Kidney (tissue), 14 donors: ENCODE data around the gene HNF1A. TPM values are rescaled to one million over a fixed set of nuclear protein-coding genes. Genes with fewer than 3 reads are reported as not detected.
A peak's percentile ranks its signal among the peaks of the same experiment; 100 is the strongest.

Source experiments
- DNase-seq, 5 donors: peaks; one replicate each; pipeline ENCODE4 v3.0.0-alpha.2; 2013 to 2020
- FAIRE-seq: peaks from 2 replicates; lab custom pipeline; 2012; peaks lifted over from hg19 to GRCh38; lab: Jason Lieb, UNC
- H3K27ac ChIP-seq, 2 donors: one replicate each; pipeline ENCODE4 v1.7.0; 2013; ENCODE audit warnings: low read depth in 2 of 2, low read length in 2 of 2, inconsistent platforms in 1 of 2
- H3K27me3 ChIP-seq: one replicate; pipeline ENCODE4 v1.7.1; 2013; ENCODE audit warnings: low read length, inconsistent platforms; ENCODE audit not compliant: control insufficient read depth, insufficient read depth
- H3K36me3 ChIP-seq, 3 donors: one replicate each; pipeline versions ENCODE4 v1.7.0 to v1.7.1; 2013; ENCODE audit warnings: low read length in 3 of 3, control low read depth in 1 of 3, inconsistent platforms in 1 of 3; ENCODE audit not compliant: insufficient read depth in 3 of 3, control insufficient read depth in 2 of 3
- H3K4me1 ChIP-seq, 3 donors: one replicate each; pipeline versions ENCODE4 v1.7.0 to v1.7.1; 2013; ENCODE audit warnings: low read length in 3 of 3, inconsistent platforms in 1 of 3, low read depth in 1 of 3; ENCODE audit not compliant: control insufficient read depth in 2 of 3, insufficient read depth in 2 of 3
- H3K4me3 ChIP-seq, 3 donors: one replicate each; pipeline versions ENCODE4 v1.7.0 to v1.8.1; 2013; ENCODE audit warnings: low read length in 3 of 3, control low read depth in 1 of 3, inconsistent platforms in 1 of 3
- H3K9ac ChIP-seq, 3 donors: one replicate each; pipeline versions ENCODE4 v1.7.0 to v1.7.1; 2013; ENCODE audit warnings: low read length in 3 of 3, control low read depth in 1 of 3, inconsistent platforms in 1 of 3
- H3K9me3 ChIP-seq, 3 donors: one replicate each; pipeline versions ENCODE4 v1.7.0 to v1.7.1; 2013; ENCODE audit warnings: low read length in 3 of 3, control low read depth in 1 of 3, inconsistent platforms in 1 of 3; ENCODE audit not compliant: control insufficient read depth in 2 of 3, insufficient read depth in 1 of 3
- CTCF ChIP-seq: IDR thresholded peaks from 3 replicates; pipeline ENCODE4 v1.5.1; 2012; ENCODE audit warnings: mild to moderate bottlenecking, moderate library complexity, borderline replicate concordance; ENCODE audit not compliant: insufficient read depth; ENCODE audit errors: extremely low read depth
- intact Hi-C: fragments of 100-400 bp; cut with DNase I; formaldehyde crosslinking; loops from one replicate; pipeline ENCODE4 v1.11.1; 2022
- polyA plus RNA-seq: library from polyadenylated mRNA; stranded (reverse); fragments of 350-450 nt; fragmentation: Illumina TruSeq; extraction: RNeasy Lipid Tissue Mini Kit (QIAGEN cat#74804); gene quantifications from one replicate; pipeline ENCODE4 v1.2.3, GENCODE V29; 2014; ENCODE audit warnings: low read depth, low replicate concordance; ENCODE audit not compliant: insufficient read depth
- total RNA-seq: library from RNA; stranded (reverse); fragmentation: NEBNext Ultra II Directional; extraction: Animal tissue kit (Norgen Biotek cat#: 25700); gene quantifications from one replicate; pipeline ENCODE4 v1.2.1, GENCODE V29; 2021
- donor health status: control.
- donor health status: control.
- donor health status: control.
- donor health status: control.
- donor health status: control.
- donor health status: DM: yes; HTN: yes; CAD: no.
- donor health status: Normal renal cell carcinoma (clear cell type).

HNF1A gene
- total and polyA plus RNA-seq, 2 donors from 2014 or later, result 6.7 to 32.4 TPM

- DNase-seq (no peak), FAIRE-seq (no peak)
- Histone ChIP-seq H3K9me3 (no peaks in the 10 kb centered on the region), H3K27ac (peak overlapping the region; percentile 53 to 77), H3K9ac (no peak overlapping the region), H3K4me1 (peaks cover 0 to 12% (median 7%) of the 10 kb centered on the region in 3 donors), H3K27me3 (no peaks in the 10 kb centered on the region), H3K4me3 (no peak overlapping the region), H3K36me3 (no peaks in the 10 kb centered on the region)
- intact Hi-C loops, result no loop called here
- TF ChIP-seq CTCF, result no peak
Measured at GRCh38 chr12:120960657-120961056, 17.7 kb upstream of the HNF1A start.

GRCh38 chr12:120961604-120962531, 16.5 kb upstream of the HNF1A start:
- Histone ChIP-seq H3K9ac (no peak overlapping the region), H3K36me3 (no peaks in the 10 kb centered on the region), H3K4me1 (peaks cover 0 to 12% (median 7%) of the 10 kb centered on the region in 3 donors), H3K27me3 (no peaks in the 10 kb centered on the region), H3K9me3 (no peaks in the 10 kb centered on the region), H3K27ac (peak overlapping the region; percentile 40 to 69), H3K4me3 (no peak overlapping the region)
- no peak for TF ChIP-seq CTCF
- FAIRE-seq, result no peak
- intact Hi-C loops, result no loop called here
- peak in 4 of 5 donors; percentile 65 to 85 (median 78) for DNase-seq

GRCh38 chr12:120962532-120963020, 15.8 kb upstream of the HNF1A start:
- TF ChIP-seq CTCF, result no peak
- Histone ChIP-seq H3K36me3 (no peaks in the 10 kb centered on the region), H3K9ac (no peak overlapping the region), H3K9me3 (no peaks in the 10 kb centered on the region), H3K4me3 (no peak overlapping the region), H3K27me3 (no peaks in the 10 kb centered on the region), H3K27ac (peak overlapping the region; percentile 40 to 69), H3K4me1 (peaks cover 0 to 12% (median 7%) of the 10 kb centered on the region in 3 donors)
- intact Hi-C loops, result no loop called here
- DNase-seq (no peak), FAIRE-seq (no peak)
